ENCODE results near the gene MYO1G.

DNA sequence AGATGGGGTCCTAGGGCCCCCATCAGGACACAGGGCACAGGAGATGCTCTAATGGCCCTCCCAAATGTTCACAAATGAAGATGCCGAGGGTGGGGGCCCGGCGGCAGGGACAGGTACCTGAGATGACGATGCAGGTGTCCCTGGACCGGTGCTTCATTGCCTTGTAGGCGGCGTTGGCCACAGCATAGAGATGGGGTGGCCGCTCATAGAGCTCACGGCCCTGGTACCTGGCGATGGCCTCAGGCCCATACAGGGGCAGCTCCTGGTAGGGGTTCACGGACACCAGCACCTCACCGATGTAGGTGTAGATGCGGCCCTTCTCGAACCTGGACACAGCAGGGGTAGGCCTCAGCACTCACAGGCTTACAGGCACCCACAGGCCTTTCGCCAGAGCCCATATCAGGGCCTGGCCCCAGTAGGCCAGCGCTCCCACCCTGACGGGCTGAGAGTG, 2.0 kb downstream of the MYO1G start:
- no peak for TF ChIP-seq CTCF (IDR thresholded peaks at IDR 0.05)
- TF ChIP-seq POLR2AphosphoS5 (IDR thresholded peaks at IDR 0.05; ENCODE audit: low read depth, low read length) = no peak
- no peak for TF ChIP-seq SIN3A (IDR thresholded peaks at IDR 0.05; ENCODE audit: borderline replicate concordance, insufficient read depth, low read depth, low read length)
